Measurements from ENCODE around the gene LKAAEAR1.

Gene LKAAEAR1

GRCh38 chr20:64116016-64116415 lies 31.8 kb upstream of the LKAAEAR1 start:
- Histone ChIP-seq H3K9me3 (ENCODE audit: control extremely low read depth in 1 of 5, control insufficient read depth in 4 of 5, insufficient read depth in 2 of 5, low read depth in 1 of 5, low read length in 4 of 5) (no peaks in the 10 kb centered on the region), H3K4me1 (ENCODE audit: control extremely low read depth in 1 of 4, control insufficient read depth in 4 of 4, insufficient read depth in 4 of 4, low read length in 3 of 4) (peaks cover 0 to 45% (median 33%) of the 10 kb centered on the region in 4 experiments), H3K4me3 (ENCODE audit: control insufficient read depth in 1 of 7, extremely low read depth in 1 of 7, insufficient read depth in 4 of 7, low read depth in 2 of 7, low read length in 6 of 7) (no peak overlapping the region), H3K36me3 (ENCODE audit: control insufficient read depth in 4 of 4, insufficient read depth in 4 of 4, low read length in 3 of 4) (no peaks in the 10 kb centered on the region), H3K27me3 (replicated peaks in 2 of 5; ENCODE audit: control insufficient read depth in 4 of 5, insufficient read depth in 5 of 5, low read length in 4 of 5) (no peaks in the 10 kb centered on the region), H3K27ac (ENCODE audit: insufficient read depth in 1 of 2, low read depth in 1 of 2, low read length in 2 of 2, poor library complexity in 1 of 2, severe bottlenecking in 2 of 2) (no peak overlapping the region)
- ChIA-PET POLR2A (interaction anchor here (1.0 kb wide), 1 partner anchor 29 kb away, joined by 3 read pairs; no protein-coding TSS in a partner anchor), CTCF (interaction anchor here (1.0 to 9.6 kb wide), 5 partner anchors 9 to 78 kb away, joined by 3 to 178 read pairs (median 3); partner anchors contain the start of genes LKAAEAR1, NPBWR2, OPRL1 and RGS19)
- DNase-seq = no peak
- 94% methylated on average over 18 of the region's 21 CpGs for WGBS (ENCODE audit: insufficient coverage)

DNA sequence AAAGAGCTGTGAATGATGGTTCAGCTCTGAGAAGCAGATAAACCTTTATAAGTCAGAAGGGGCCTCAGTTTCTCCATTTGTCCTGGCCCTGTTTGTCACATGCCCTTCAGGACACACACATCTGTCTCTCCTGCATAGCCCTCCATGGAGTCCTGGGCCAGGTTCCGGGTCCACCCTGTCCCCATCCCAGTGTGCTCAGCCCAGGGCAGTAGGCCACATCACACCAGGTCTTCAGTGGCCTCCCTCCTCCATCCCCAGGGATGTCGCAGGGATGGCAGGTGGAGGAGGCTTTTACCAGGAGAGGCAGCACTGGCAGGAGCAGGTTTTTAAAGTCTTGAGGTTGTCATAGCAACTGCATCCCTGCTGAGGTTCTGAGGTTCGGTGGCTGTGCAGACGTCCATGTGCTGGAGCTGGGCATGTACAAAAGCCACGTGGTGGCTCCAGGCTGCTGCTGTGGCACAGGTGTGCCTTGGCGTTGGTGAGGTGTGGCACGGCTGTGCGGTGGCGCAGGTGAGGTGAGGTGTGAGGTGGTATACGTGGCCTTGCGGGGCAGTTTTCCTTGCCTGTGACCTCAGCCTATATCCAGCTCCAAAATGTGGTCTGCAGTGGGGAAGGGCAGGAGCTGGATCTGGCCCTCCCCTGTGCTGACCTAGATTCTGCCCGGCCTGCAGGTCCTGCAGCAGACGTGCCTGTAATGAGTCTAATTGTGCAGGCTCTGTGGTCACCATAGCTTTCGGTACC lies 31.1 kb upstream of the LKAAEAR1 start:
- ChIA-PET POLR2A (interaction anchor here (1.0 kb wide), 1 partner anchor 29 kb away, joined by 3 read pairs; no protein-coding TSS in a partner anchor), CTCF (interaction anchor here (0.9 to 9.6 kb wide), 8 partner anchors 8 to 79 kb away, joined by 3 to 178 read pairs (median 4); partner anchors contain the start of genes C20orf204, LKAAEAR1, NPBWR2 and OPRL1)
- H3K4me3 ChIP-seq (ENCODE audit: control insufficient read depth in 1 of 7, extremely low read depth in 1 of 7, insufficient read depth in 4 of 7, low read depth in 2 of 7, low read length in 6 of 7) = no peak overlapping the region
- no peaks in the 10 kb centered on the region for H3K9me3 ChIP-seq (ENCODE audit: control extremely low read depth in 1 of 5, control insufficient read depth in 4 of 5, insufficient read depth in 2 of 5, low read depth in 1 of 5, low read length in 4 of 5)
- H3K27me3 ChIP-seq (replicated peaks in 2 of 5; ENCODE audit: control insufficient read depth in 4 of 5, insufficient read depth in 5 of 5, low read length in 4 of 5) = no peaks in the 10 kb centered on the region
- H3K27ac ChIP-seq (ENCODE audit: insufficient read depth in 1 of 2, low read depth in 1 of 2, low read length in 2 of 2, poor library complexity in 1 of 2, severe bottlenecking in 2 of 2) = no peak overlapping the region
- 98% methylated on average over 13 of the region's 14 CpGs for WGBS (ENCODE audit: insufficient coverage)
- H3K36me3 ChIP-seq (ENCODE audit: control insufficient read depth in 4 of 4, insufficient read depth in 4 of 4, low read length in 3 of 4) = no peaks in the 10 kb centered on the region
- H3K4me1 ChIP-seq (ENCODE audit: control extremely low read depth in 1 of 4, control insufficient read depth in 4 of 4, insufficient read depth in 4 of 4, low read length in 3 of 4) = peaks cover 0 to 44% (median 29%) of the 10 kb centered on the region in 4 experiments
- no peak for DNase-seq

DNA sequence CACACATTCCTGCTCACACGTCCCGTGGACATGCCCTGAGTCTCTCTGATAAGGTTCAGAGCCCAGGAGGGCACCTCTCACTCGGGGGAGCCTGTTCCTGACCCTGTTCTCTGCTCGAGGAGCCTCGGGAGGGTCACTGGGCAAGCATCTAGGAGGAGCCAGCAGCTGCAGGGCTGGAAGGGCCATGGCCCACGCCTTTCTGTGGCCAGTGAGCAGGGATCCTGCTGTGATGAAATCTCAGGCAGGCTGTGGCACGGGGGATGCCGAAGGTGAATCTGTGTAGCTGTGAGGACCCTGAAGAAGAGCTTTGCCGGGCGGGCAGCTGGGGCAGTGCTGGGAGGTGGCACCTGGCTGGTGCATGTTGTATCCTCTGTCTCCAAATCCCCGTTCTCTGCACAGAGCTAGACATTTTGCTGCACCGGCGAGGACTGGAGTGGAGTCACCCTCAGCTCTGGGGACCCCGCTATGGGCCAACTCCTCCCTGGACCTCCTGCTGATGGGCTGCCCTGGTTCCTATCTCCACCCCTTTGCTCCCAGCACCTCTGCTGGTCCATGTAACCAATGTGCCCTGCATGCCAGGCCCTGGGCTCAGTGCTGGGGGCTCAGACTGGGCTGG lies 30.3 kb upstream of the LKAAEAR1 start:
- POLR2A ChIA-PET = no interaction called here
- H3K27ac ChIP-seq (ENCODE audit: insufficient read depth in 1 of 2, low read depth in 1 of 2, low read length in 2 of 2, poor library complexity in 1 of 2, severe bottlenecking in 2 of 2) = no peak overlapping the region
- H3K4me3 ChIP-seq (ENCODE audit: control insufficient read depth in 1 of 7, extremely low read depth in 1 of 7, insufficient read depth in 4 of 7, low read depth in 2 of 7, low read length in 6 of 7) = no peak overlapping the region
- 98% methylated on average over 14 of the region's 14 CpGs for WGBS (ENCODE audit: insufficient coverage)
- peaks cover 0 to 44% (median 22%) of the 10 kb centered on the region in 4 experiments for H3K4me1 ChIP-seq (ENCODE audit: control extremely low read depth in 1 of 4, control insufficient read depth in 4 of 4, insufficient read depth in 4 of 4, low read length in 3 of 4)
- DNase-seq = no peak
- no peaks in the 10 kb centered on the region for H3K27me3 ChIP-seq (replicated peaks in 2 of 5; ENCODE audit: control insufficient read depth in 4 of 5, insufficient read depth in 5 of 5, low read length in 4 of 5)
- CTCF ChIA-PET = interaction anchor here (0.9 to 9.6 kb wide), 5 partner anchors 12 to 78 kb away, joined by 3 to 178 read pairs (median 4); partner anchors contain the start of genes C20orf204, LKAAEAR1, OPRL1 and RGS19
- no peaks in the 10 kb centered on the region for H3K9me3 ChIP-seq (ENCODE audit: control extremely low read depth in 1 of 5, control insufficient read depth in 4 of 5, insufficient read depth in 2 of 5, low read depth in 1 of 5, low read length in 4 of 5)
- no peaks in the 10 kb centered on the region for H3K36me3 ChIP-seq (ENCODE audit: control insufficient read depth in 4 of 4, insufficient read depth in 4 of 4, low read length in 3 of 4)

- DNase-seq = no peak
- Histone ChIP-seq H3K27me3 (replicated peaks in 2 of 5; ENCODE audit: control insufficient read depth in 4 of 5, insufficient read depth in 5 of 5, low read length in 4 of 5) (no peaks in the 10 kb centered on the region), H3K4me1 (ENCODE audit: control extremely low read depth in 1 of 4, control insufficient read depth in 4 of 4, insufficient read depth in 4 of 4, low read length in 3 of 4) (peaks cover 0 to 45% (median 19%) of the 10 kb centered on the region in 4 experiments), H3K27ac (ENCODE audit: insufficient read depth in 1 of 2, low read depth in 1 of 2, low read length in 2 of 2, poor library complexity in 1 of 2, severe bottlenecking in 2 of 2) (no peak overlapping the region), H3K36me3 (ENCODE audit: control insufficient read depth in 4 of 4, insufficient read depth in 4 of 4, low read length in 3 of 4) (no peaks in the 10 kb centered on the region), H3K4me3 (ENCODE audit: control insufficient read depth in 1 of 7, extremely low read depth in 1 of 7, insufficient read depth in 4 of 7, low read depth in 2 of 7, low read length in 6 of 7) (no peak overlapping the region), H3K9me3 (ENCODE audit: control extremely low read depth in 1 of 5, control insufficient read depth in 4 of 5, insufficient read depth in 2 of 5, low read depth in 1 of 5, low read length in 4 of 5) (no peaks in the 10 kb centered on the region)
- 98% methylated on average over 11 of the region's 13 CpGs for WGBS (ENCODE audit: insufficient coverage)
- ChIA-PET POLR2A (no interaction called here), CTCF (interaction anchor here (1.0 to 9.6 kb wide), 3 partner anchors 12 to 60 kb away, joined by 4 to 178 read pairs (median 5); partner anchors contain the start of genes LKAAEAR1, OPRL1 and RGS19)
Observed at GRCh38 chr20:64113796-64114355, 29.7 kb upstream of the LKAAEAR1 start.

- no peaks in the 10 kb centered on the region for H3K9me3 ChIP-seq (ENCODE audit: control extremely low read depth in 1 of 5, control insufficient read depth in 4 of 5, insufficient read depth in 2 of 5, low read depth in 1 of 5, low read length in 4 of 5)
- POLR2A ChIA-PET = no interaction called here
- H3K4me3 ChIP-seq (ENCODE audit: control insufficient read depth in 1 of 7, extremely low read depth in 1 of 7, insufficient read depth in 4 of 7, low read depth in 2 of 7, low read length in 6 of 7) = no peak overlapping the region
- H3K4me1 ChIP-seq (ENCODE audit: control extremely low read depth in 1 of 4, control insufficient read depth in 4 of 4, insufficient read depth in 4 of 4, low read length in 3 of 4) = peaks cover 0 to 50% (median 22%) of the 10 kb centered on the region in 4 experiments
- no peak for DNase-seq
- CTCF ChIA-PET = interaction anchor here (9.6 kb wide), 1 partner anchor 36 kb away, joined by 178 read pairs; the partner anchor contains the start of genes LKAAEAR1, OPRL1 and RGS19
- WGBS (ENCODE audit: insufficient coverage) = 89% methylated on average over 3 of the region's 6 CpGs
- no peaks in the 10 kb centered on the region for H3K27me3 ChIP-seq (replicated peaks in 2 of 5; ENCODE audit: control insufficient read depth in 4 of 5, insufficient read depth in 5 of 5, low read length in 4 of 5)
- no peaks in the 10 kb centered on the region for H3K36me3 ChIP-seq (ENCODE audit: control insufficient read depth in 4 of 4, insufficient read depth in 4 of 4, low read length in 3 of 4)
- no peak overlapping the region for H3K27ac ChIP-seq (ENCODE audit: insufficient read depth in 1 of 2, low read depth in 1 of 2, low read length in 2 of 2, poor library complexity in 1 of 2, severe bottlenecking in 2 of 2)
Observed at GRCh38 chr20:64113444-64113775, 29.2 kb upstream of the LKAAEAR1 start.

GRCh38 chr20:64112691-64113443 lies 28.7 kb upstream of the LKAAEAR1 start:
- no peak overlapping the region for H3K27ac ChIP-seq (ENCODE audit: insufficient read depth in 1 of 2, low read depth in 1 of 2, low read length in 2 of 2, poor library complexity in 1 of 2, severe bottlenecking in 2 of 2)
- peaks cover 0 to 55% (median 28%) of the 10 kb centered on the region in 4 experiments for H3K4me1 ChIP-seq (ENCODE audit: control extremely low read depth in 1 of 4, control insufficient read depth in 4 of 4, insufficient read depth in 4 of 4, low read length in 3 of 4)
- no peak overlapping the region for H3K4me3 ChIP-seq (ENCODE audit: control insufficient read depth in 1 of 7, extremely low read depth in 1 of 7, insufficient read depth in 4 of 7, low read depth in 2 of 7, low read length in 6 of 7)
- H3K27me3 ChIP-seq (replicated peaks in 2 of 5; ENCODE audit: control insufficient read depth in 4 of 5, insufficient read depth in 5 of 5, low read length in 4 of 5) = no peaks in the 10 kb centered on the region
- WGBS (ENCODE audit: insufficient coverage) = 99% methylated on average over 12 of the region's 18 CpGs
- H3K9me3 ChIP-seq (ENCODE audit: control extremely low read depth in 1 of 5, control insufficient read depth in 4 of 5, insufficient read depth in 2 of 5, low read depth in 1 of 5, low read length in 4 of 5) = no peaks in the 10 kb centered on the region
- H3K36me3 ChIP-seq (ENCODE audit: control insufficient read depth in 4 of 4, insufficient read depth in 4 of 4, low read length in 3 of 4) = no peaks in the 10 kb centered on the region
- ChIA-PET CTCF (interaction anchor here (1.1 to 5.9 kb wide), 3 partner anchors 13 to 131 kb away, joined by 3 to 28 read pairs (median 14); partner anchors contain the start of gene LKAAEAR1), POLR2A (no interaction called here)
- no peak for DNase-seq
